ENCODE measurements around the gene RPN2. TPM values are rescaled to one million over a fixed set of nuclear protein-coding genes. Genes with fewer than 3 reads are reported as not detected.

The RPN2 gene
- total and polyA plus RNA-seq, 7 donors: 66.4 to 131 (median 94.9) TPM

DNA sequence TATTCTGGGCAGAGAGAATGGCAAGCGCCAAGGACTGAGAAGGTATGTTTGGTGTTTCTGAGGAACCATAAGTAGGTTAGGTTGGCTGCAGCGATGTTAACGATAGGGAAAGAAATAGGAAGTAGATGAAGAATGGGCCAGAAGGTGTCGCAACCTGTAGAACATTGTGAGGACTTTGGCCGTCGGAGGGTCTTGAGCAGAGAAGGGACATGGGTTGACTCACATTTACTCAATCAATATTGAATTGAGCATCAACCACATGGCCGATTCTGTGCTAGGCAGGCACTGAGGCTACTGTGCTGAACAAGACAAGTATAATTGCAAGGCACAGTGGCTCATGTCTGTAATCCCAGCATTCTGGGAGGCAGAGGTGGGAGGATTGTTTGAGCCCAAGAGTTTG lies 26.8 kb upstream of the RPN2 start:
- H3K27me3 ChIP-seq (ENCODE audit: insufficient read depth in 3 of 3, low read length in 2 of 3): no peaks in the 10 kb centered on the region
- H3K36me3 ChIP-seq (ENCODE audit: insufficient read depth in 1 of 2, low read depth in 1 of 2): peaks cover 0 to 31% of the 10 kb centered on the region in 2 donors
- no peak overlapping the region for H3K4me3 ChIP-seq
- WGBS, 3 donors: 93 to 96% (median 96%) methylated on average over 7 of the region's 7 CpGs
- TF ChIP-seq, protein P1, sequence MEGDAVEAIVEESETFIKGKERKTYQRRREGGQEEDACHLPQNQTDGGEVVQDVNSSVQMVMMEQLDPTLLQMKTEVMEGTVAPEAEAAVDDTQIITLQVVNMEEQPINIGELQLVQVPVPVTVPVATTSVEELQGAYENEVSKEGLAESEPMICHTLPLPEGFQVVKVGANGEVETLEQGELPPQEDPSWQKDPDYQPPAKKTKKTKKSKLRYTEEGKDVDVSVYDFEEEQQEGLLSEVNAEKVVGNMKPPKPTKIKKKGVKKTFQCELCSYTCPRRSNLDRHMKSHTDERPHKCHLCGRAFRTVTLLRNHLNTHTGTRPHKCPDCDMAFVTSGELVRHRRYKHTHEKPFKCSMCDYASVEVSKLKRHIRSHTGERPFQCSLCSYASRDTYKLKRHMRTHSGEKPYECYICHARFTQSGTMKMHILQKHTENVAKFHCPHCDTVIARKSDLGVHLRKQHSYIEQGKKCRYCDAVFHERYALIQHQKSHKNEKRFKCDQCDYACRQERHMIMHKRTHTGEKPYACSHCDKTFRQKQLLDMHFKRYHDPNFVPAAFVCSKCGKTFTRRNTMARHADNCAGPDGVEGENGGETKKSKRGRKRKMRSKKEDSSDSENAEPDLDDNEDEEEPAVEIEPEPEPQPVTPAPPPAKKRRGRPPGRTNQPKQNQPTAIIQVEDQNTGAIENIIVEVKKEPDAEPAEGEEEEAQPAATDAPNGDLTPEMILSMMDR (IDR thresholded peaks at IDR 0.05): no peak
- H3K27ac ChIP-seq: no peak overlapping the region
- H3K9me3 ChIP-seq: no peaks in the 10 kb centered on the region
- intact Hi-C loops (cut with DNase I): no loop called here
- no peak for DNase-seq
- H3K4me1 ChIP-seq: no peaks in the 10 kb centered on the region
- ATAC-seq: no peak

DNA sequence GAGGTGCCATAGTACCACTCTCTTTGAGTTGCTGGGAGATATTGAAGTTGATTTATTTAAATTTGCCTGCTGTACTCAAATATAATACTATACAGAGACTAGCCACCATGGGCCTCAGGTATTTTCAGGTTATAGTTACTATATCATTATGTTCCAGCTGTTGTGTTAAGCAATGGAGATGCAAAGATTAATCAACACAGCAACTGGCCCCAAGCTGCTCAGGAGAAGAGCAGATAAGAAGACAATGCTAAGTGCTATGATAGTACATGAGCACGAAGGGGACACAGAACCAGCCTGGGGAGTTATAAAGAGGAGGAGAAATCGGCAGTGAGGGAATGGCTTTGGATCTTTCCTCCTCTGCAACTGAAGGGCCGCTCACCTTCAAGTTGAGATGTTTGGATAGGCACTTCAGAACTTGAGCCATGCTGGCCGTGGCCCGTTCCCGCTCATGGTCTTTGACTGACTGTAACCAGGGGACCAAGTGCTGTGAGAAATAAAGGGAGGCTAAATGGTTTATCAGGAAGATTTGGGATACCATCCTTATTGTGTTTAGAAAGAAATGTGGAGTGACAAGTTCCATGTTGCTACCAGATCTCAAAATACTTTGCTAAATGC lies 24.3 kb upstream of the RPN2 start:
- DNase-seq: no peak
- no peaks in the 10 kb centered on the region for H3K27me3 ChIP-seq (ENCODE audit: insufficient read depth in 3 of 3, low read length in 2 of 3)
- ATAC-seq: no peak
- H3K4me1 ChIP-seq: no peaks in the 10 kb centered on the region
- intact Hi-C loops (cut with DNase I): no loop called here
- TF ChIP-seq, protein P1 (IDR thresholded peaks at IDR 0.05): no peak
- H3K9me3 ChIP-seq: no peaks in the 10 kb centered on the region
- no peak overlapping the region for H3K27ac ChIP-seq
- no peak overlapping the region for H3K4me3 ChIP-seq
- 90 to 97% (median 91%) methylated on average over 6 of the region's 6 CpGs for WGBS, 3 donors
- H3K36me3 ChIP-seq (ENCODE audit: insufficient read depth in 1 of 2, low read depth in 1 of 2): peaks cover 0 to 32% of the 10 kb centered on the region in 2 donors

DNA sequence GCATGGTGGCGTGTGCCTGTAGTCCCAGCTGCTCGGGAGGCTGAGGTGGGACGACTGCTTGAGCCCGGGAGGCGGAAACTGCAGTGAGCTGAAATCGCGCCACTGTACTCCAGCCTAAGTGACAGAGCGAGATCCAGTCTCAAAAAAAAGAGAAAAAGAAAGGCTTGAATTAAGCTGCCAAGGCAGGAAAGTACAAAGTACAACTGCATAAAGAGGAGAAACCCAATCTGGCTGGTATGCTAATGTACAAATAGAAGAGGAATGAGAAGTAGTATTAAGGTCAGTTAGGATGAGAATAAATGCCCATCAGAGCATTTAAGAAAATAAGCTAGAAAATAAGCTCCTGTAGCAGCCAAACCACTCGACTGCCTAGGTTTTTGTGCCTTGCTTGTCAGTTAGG lies 23.1 kb upstream of the RPN2 start:
- intact Hi-C loops (cut with DNase I): no loop called here
- Histone ChIP-seq H3K27ac (no peak overlapping the region), H3K4me3 (no peak overlapping the region), H3K27me3 (ENCODE audit: insufficient read depth in 3 of 3, low read length in 2 of 3) (no peaks in the 10 kb centered on the region), H3K9me3 (no peaks in the 10 kb centered on the region), H3K36me3 (ENCODE audit: insufficient read depth in 1 of 2, low read depth in 1 of 2) (peaks cover 0 to 32% of the 10 kb centered on the region in 2 donors), H3K4me1 (no peaks in the 10 kb centered on the region)
- ATAC-seq (no peak), DNase-seq (no peak)
- 91 to 93% (median 93%) methylated on average over 9 of the region's 9 CpGs for WGBS, 3 donors
- TF ChIP-seq, protein P1 (IDR thresholded peaks at IDR 0.05): no peak

DNA sequence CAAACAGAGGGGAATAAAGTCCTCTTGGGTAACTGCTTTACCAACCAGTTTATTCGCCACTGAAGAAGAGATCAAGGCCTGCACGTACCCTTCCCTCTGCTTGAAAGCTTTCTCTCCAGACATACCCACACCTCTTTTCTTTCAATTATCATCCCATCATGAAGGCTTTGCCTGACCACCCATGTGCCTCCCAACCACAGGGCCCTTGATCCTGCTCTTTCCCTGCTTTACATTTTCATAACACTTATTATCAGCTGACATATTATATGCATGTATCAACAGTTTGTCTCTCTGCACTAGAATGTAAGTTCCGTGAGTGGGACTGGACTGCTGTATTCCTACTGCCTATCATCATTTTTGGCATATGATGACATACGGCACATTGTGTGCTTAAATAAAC lies 20.9 kb upstream of the RPN2 start:
- H3K4me3 ChIP-seq: no peak overlapping the region
- DNase-seq (no peak), ATAC-seq (no peak)
- 97 to 99% (median 97%) methylated on average over 4 of the region's 4 CpGs for WGBS, 3 donors
- H3K4me1 ChIP-seq: no peaks in the 10 kb centered on the region
- peaks cover 0 to 28% of the 10 kb centered on the region in 2 donors for H3K36me3 ChIP-seq (ENCODE audit: insufficient read depth in 1 of 2, low read depth in 1 of 2)
- TF ChIP-seq, protein P1 (IDR thresholded peaks at IDR 0.05): no peak
- H3K27me3 ChIP-seq (ENCODE audit: insufficient read depth in 3 of 3, low read length in 2 of 3): no peaks in the 10 kb centered on the region
- no peaks in the 10 kb centered on the region for H3K9me3 ChIP-seq
- intact Hi-C loops (cut with DNase I): no loop called here
- H3K27ac ChIP-seq: no peak overlapping the region

DNA sequence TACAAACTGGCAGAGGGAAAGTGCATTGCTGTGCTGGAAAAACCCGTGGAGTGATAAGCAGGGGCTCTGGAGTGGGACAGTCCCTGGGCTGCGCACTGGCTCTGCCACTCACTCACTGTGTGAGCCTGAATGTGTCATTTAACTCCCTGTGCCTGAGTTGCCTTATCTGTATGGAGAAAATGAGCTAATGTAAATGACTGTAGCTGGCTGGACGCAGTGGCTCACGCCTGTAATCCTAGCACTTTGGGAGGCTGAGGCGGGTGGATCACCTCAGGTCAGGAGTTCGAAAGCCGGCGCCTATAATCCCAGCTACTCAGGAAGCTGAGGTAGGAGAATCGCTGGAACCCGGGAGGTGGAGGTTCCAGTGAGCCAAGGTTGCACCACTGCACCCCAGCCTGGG lies 18.4 kb upstream of the RPN2 start:
- H3K27me3 ChIP-seq (ENCODE audit: insufficient read depth in 3 of 3, low read length in 2 of 3): no peaks in the 10 kb centered on the region
- peaks cover 0 to 21% of the 10 kb centered on the region in 2 donors for H3K36me3 ChIP-seq (ENCODE audit: insufficient read depth in 1 of 2, low read depth in 1 of 2)
- no peak overlapping the region for H3K27ac ChIP-seq
- intact Hi-C loops (cut with DNase I): no loop called here
- no peak for ATAC-seq
- H3K4me1 ChIP-seq: no peaks in the 10 kb centered on the region
- no peaks in the 10 kb centered on the region for H3K9me3 ChIP-seq
- H3K4me3 ChIP-seq: no peak overlapping the region
- TF ChIP-seq, protein P1 (IDR thresholded peaks at IDR 0.05): no peak
- 83 to 87% (median 87%) methylated on average over 10 of the region's 10 CpGs for WGBS, 3 donors
- DNase-seq: no peak
